Measurements from ENCODE around the gene SPTA1.
"Not testable (repeated sequence)": the region's sequence is repeated elsewhere in the genome, so short reads cannot be mapped to it uniquely, and the experiment has no call there.

SPTA1 gene

DNA sequence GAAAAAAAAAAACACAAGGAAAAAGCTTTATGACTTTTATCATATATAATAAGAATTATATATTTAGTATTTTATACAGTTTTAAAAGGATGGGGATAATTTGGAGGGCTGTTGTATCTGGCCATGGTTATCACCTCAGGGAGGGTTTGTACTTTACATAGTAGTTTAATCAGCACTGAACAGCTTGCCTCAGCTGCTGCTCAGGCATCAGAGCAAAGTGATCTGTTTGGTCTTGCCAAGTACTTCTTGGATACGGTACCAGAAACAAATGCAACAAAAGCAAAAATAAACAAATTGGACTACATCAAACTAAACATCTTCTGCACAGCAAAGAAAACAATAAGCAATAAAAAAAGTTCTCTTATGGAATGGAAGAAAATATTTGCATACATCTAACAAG lies 2.6 kb upstream of the SPTA1 start:
- no peak for DNase-seq (ENCODE audit: low read depth)
- in situ Hi-C loops (cut with HindIII; ENCODE audit: low sequenced_read_pairs) = no loop called here
- no peak overlapping the region for H3K4me3 ChIP-seq (ENCODE audit: low read depth, low read length)
- TF ChIP-seq, protein P1, sequence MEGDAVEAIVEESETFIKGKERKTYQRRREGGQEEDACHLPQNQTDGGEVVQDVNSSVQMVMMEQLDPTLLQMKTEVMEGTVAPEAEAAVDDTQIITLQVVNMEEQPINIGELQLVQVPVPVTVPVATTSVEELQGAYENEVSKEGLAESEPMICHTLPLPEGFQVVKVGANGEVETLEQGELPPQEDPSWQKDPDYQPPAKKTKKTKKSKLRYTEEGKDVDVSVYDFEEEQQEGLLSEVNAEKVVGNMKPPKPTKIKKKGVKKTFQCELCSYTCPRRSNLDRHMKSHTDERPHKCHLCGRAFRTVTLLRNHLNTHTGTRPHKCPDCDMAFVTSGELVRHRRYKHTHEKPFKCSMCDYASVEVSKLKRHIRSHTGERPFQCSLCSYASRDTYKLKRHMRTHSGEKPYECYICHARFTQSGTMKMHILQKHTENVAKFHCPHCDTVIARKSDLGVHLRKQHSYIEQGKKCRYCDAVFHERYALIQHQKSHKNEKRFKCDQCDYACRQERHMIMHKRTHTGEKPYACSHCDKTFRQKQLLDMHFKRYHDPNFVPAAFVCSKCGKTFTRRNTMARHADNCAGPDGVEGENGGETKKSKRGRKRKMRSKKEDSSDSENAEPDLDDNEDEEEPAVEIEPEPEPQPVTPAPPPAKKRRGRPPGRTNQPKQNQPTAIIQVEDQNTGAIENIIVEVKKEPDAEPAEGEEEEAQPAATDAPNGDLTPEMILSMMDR (IDR thresholded peaks at IDR 0.05; ENCODE audit: low read depth, low read length, missing control alignments) = no peak

DNA sequence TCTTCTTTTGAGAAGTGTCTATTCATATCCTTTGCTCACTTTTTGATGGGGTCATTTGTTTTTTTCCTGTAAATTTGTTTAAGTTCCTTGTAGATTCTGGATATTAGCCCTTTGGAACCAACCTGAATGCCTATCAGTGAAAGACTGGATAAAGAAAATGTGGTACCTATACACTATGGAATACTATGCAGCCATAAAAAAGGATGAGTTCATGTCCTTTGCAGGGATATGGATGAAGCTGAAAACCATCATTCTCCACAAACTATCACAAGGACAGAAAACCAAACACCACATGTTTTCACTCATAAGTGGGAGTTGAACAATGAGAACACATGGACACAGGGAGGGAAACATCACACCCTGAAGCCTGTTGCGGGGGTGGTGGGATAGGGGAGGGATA lies 1.8 kb upstream of the SPTA1 start:
- H3K4me3 ChIP-seq (ENCODE audit: low read depth, low read length); DNase-seq (ENCODE audit: low read depth); in situ Hi-C loops (cut with HindIII; ENCODE audit: low sequenced_read_pairs): not testable (repeated sequence)

DNA sequence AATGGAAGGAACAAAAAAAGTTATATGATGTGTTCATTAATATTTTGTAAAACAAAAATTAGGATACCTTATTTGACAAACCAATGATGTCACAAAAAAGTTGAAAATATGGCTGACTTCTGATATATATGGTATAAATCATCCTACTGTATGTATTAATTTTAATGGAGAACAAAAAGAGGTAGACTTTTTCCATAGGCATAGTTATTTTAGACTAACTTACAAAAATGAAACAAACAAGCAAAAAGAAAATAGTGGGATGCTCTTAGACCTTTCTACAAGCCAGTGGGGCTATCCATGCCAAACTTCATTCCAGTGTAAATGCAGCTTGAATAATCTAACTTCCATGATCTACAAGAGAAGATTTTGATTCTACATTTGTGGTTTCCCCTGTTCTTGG lies 522 bp upstream of the SPTA1 start:
- TF ChIP-seq, protein P1 (IDR thresholded peaks at IDR 0.05; ENCODE audit: low read depth, low read length, missing control alignments) = no peak
- no peak for DNase-seq (ENCODE audit: low read depth)
- in situ Hi-C loops (cut with HindIII; ENCODE audit: low sequenced_read_pairs) = no loop called here

DNA sequence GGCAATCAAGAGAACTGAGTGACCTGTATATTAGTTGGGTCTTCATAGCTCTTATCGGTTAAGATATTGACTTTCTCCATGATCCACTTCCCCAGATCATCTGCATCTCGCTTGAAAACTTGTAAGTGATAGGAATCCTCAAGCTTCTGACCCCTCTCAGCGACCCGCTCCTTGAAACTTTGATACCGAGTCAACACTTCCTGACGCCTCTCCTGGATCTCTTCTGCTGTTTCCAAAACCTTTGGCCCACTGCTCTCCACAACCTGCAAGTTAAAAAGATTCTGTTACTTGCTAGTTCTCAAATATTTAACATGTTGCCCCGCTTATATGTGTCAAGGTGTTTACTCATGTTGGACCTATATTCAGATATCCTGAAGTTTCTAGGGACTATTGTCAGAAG lies 1.4 kb downstream of the SPTA1 start:
- no peak for DNase-seq (ENCODE audit: low read depth)
- TF ChIP-seq, protein P1 (IDR thresholded peaks at IDR 0.05; ENCODE audit: low read depth, low read length, missing control alignments) = no peak
- in situ Hi-C loops (cut with HindIII; ENCODE audit: low sequenced_read_pairs) = no loop called here
- H3K4me3 ChIP-seq (ENCODE audit: low read depth, low read length) = no peak overlapping the region

More for the DNA sequence above, 522 bp upstream of the SPTA1 start:
- H3K4me3 ChIP-seq (ENCODE audit: low read depth, low read length) = no peak overlapping the region

DNA sequence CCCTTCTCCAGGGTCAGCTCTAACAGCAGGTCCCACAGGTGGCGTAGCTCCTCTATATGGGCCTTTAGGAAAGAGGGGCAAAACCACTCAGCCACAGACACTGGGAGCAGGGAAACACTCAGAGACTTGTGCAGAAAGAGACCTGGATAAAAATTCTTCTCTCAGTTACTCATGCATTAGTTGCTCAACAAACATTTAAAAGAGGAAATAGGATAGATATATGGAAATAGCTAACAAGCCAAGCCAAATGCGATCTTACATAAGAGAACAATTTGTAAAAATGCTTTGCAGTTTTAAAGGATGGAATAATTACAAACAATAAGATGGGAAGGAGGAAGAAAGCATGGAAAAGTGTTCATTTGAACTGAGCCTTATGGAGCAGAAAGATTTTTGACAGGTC lies 4.9 kb downstream of the SPTA1 start:
- no peak overlapping the region for H3K4me3 ChIP-seq (ENCODE audit: low read depth, low read length)
- in situ Hi-C loops (cut with HindIII; ENCODE audit: low sequenced_read_pairs) = no loop called here
- TF ChIP-seq, protein P1 (IDR thresholded peaks at IDR 0.05; ENCODE audit: low read depth, low read length, missing control alignments) = no peak
- DNase-seq (ENCODE audit: low read depth) = no peak

DNA sequence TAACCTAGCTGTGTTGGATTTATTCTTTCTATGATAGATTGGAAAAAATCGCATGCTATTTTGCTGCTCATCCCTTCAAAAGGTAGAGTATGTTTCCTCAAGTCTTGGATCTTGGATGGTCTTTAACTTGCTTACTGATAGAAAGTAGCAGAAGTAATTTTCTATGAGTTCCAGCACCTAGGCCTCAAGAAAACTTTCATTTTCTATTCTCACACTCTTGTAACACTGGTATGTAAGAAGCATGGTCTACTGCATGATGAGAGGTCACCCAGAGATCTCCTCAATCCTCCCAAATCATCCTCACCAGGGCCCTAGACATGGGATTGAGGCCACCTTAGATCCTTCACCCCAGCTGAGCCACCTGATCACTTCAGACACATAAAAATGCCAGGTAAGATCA lies 7.2 kb downstream of the SPTA1 start:
- TF ChIP-seq, protein P1 (IDR thresholded peaks at IDR 0.05; ENCODE audit: low read depth, low read length, missing control alignments) = no peak
- no peak overlapping the region for H3K4me3 ChIP-seq (ENCODE audit: low read depth, low read length)
- in situ Hi-C loops (cut with HindIII; ENCODE audit: low sequenced_read_pairs) = no loop called here
- no peak for DNase-seq (ENCODE audit: low read depth)

DNA sequence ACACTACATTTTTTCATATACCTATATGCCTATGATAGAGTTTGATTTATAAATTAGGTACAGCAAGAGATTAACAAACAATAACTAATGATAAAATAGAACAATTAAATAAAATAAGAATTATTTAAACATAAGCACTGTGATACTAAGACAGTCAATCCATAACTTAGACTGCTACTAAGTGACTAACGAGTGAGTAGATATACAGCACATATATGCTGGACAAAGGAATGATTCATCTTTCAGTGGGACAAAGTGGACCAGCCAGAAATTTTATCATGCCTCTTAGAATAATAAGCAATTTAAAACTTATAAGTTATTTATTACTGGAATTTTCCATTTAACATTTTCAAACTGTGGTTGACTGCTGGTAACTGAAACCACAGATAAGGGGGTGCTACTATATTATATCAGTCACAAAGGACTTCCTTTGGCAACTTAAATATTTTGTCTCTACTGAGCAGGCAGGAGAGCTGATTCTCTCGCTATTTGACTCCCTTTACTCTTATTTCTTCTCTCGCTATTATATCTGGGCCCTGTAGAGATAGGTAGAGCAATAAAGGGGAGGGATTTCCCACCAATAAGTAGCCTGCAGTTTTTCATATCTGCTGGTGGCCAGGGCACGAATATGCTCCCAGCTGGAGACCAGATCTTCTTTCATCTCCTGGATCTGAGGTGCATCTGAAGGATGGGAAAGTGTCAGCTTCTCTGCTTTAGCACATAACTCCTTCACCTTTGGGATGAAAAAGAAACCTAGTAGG lies 10.8 kb downstream of the SPTA1 start:
- TF ChIP-seq, protein P1 (IDR thresholded peaks at IDR 0.05; ENCODE audit: low read depth, low read length, missing control alignments) = no peak
- in situ Hi-C loops (cut with HindIII; ENCODE audit: low sequenced_read_pairs) = no loop called here
- H3K4me3 ChIP-seq (ENCODE audit: low read depth, low read length) = no peak overlapping the region
- DNase-seq (ENCODE audit: low read depth) = no peak
